ENCODE measurements around the gene HDDC2.

HDDC2 gene

GRCh38 chr6:125245523-125246264 lies 56.1 kb downstream of the HDDC2 start:
- no peak overlapping the region for H3K27ac Mint-ChIP-seq
- no peak for ATAC-seq
- H3K27me3 Mint-ChIP-seq: peaks cover 11% of the 10 kb centered on the region
- no peaks in the 10 kb centered on the region for H3K4me1 Mint-ChIP-seq
- no peak overlapping the region for H3K4me3 Mint-ChIP-seq
- peaks cover 6% of the 10 kb centered on the region for H3K36me3 Mint-ChIP-seq
- peaks cover 21% of the 10 kb centered on the region for H3K9me3 Mint-ChIP-seq

DNA sequence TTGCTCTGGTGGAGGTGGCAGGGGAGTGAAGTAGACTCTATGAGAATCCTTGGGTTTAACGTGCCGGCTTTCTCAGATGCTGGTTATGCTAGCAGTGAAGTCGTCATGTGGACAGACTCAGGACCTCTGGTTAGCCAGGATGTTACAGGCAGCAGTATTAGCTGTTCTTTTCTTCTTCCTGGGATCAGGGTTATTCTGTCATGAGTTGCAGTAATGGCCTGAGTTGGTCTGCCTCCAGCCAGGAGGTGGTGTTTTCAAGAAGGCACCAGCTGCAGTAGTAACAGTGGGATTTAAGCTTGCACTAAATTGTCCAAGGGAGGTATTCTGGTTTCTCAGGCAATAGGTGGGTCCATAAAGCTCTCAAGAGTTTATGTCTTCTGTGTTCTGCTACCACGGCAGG lies 56.7 kb downstream of the HDDC2 start:
- peaks cover 11% of the 10 kb centered on the region for H3K27me3 Mint-ChIP-seq
- no peak overlapping the region for H3K4me3 Mint-ChIP-seq
- ATAC-seq: no peak
- H3K4me1 Mint-ChIP-seq: no peaks in the 10 kb centered on the region
- H3K27ac Mint-ChIP-seq: no peak overlapping the region
- peaks cover 6% of the 10 kb centered on the region for H3K36me3 Mint-ChIP-seq
- H3K9me3 Mint-ChIP-seq: peaks cover 25% of the 10 kb centered on the region

DNA sequence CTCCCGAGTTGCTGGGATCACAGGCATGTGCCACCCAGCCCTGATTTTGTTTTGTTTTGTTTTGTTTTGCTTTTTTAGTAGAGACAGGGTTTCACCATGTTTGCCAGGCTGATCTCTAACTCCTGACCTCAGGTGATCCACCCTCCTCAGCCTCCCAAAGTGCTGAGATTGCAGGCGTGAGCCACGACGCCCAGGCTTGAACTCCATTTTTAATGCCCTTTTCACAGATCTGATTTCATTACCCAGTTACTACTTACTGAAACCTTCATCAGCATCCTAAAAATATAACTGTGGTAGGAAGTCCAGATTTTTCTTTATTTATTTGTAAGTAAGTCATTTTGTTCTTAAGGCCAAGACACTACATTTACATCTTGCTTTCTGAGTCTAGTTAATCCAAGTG lies 64.0 kb downstream of the HDDC2 start:
- no peak for ATAC-seq
- Mint-ChIP-seq H3K36me3 (peaks cover 6% of the 10 kb centered on the region), H3K9me3 (peaks cover 29% of the 10 kb centered on the region)

DNA sequence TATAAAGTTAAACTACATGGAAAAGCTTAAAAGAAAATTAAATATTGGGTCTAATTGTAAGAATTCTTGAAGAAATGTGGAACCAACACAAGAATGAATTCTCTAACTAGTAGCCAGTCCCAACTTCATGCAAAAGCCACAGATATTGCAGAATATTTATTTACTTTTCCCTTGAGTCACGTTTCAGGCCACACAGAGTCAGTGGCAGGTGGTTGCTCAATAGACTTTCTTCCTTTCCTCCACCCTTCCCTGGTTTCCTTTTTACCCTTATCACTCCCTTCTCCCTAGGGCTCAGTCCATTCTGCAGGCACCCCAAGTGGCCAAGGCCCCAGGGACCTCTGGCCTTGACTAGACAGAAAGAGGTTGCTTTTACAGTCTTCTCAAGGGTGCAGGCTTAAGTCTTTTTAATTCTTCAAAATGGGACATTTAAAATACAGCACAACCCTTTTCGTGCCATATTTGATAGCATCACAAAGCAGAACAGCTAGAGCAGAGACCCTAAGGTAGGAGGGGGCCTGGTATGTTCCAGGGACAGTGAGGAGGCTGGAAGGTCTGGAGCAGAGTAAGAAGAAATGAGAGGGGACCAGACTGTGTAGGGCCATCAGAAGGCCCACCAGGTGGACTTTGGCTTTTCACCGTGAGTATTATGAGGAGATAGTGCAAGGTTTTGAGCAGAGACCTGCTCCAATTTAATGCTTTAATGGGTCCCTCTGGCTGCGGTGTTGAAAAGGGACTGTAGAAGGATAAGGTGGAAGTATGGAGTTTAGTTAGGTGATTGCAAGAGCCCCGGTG lies 65.0 kb downstream of the HDDC2 start:
- no peaks in the 10 kb centered on the region for H3K27me3 Mint-ChIP-seq
- peaks cover 3% of the 10 kb centered on the region for H3K36me3 Mint-ChIP-seq
- no peak overlapping the region for H3K27ac Mint-ChIP-seq
- no peak overlapping the region for H3K4me3 Mint-ChIP-seq
- no peaks in the 10 kb centered on the region for H3K4me1 Mint-ChIP-seq
- H3K9me3 Mint-ChIP-seq: peaks cover 22% of the 10 kb centered on the region
- peak; percentile 47 for ATAC-seq

More for the DNA sequence above, 64.0 kb downstream of the HDDC2 start:
- H3K27ac Mint-ChIP-seq: no peak overlapping the region
- H3K4me3 Mint-ChIP-seq: no peak overlapping the region
- no peaks in the 10 kb centered on the region for H3K4me1 Mint-ChIP-seq
- H3K27me3 Mint-ChIP-seq: no peaks in the 10 kb centered on the region

- no peak overlapping the region for H3K27ac Mint-ChIP-seq
- H3K4me1 Mint-ChIP-seq: no peaks in the 10 kb centered on the region
These were observed 68.6 kb downstream of the HDDC2 start for GRCh38 chr6:125233202-125233601.

DNA sequence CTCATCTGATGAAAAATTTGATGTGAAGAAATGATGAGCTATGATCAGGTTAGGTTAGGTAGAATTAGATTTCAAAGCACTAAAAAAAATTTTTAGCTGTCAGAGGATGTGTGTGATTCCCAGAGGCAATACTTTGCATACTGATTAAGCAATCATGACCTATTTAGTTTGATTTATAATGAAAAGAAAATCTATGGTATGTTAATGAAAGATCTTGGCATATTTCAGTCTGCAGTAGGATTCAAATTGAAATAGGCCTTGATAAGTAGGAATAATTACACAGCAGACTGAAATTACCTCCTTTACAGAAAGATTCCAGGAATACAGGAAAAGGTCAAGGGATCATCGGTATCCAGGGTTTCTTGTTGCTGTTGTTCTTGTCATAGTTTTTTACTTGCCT lies 69.3 kb downstream of the HDDC2 start:
- H3K4me1 Mint-ChIP-seq: no peaks in the 10 kb centered on the region
- H3K27me3 Mint-ChIP-seq: no peaks in the 10 kb centered on the region
- no peak for ATAC-seq
- no peaks in the 10 kb centered on the region for H3K36me3 Mint-ChIP-seq
- no peak overlapping the region for H3K27ac Mint-ChIP-seq
- no peak overlapping the region for H3K4me3 Mint-ChIP-seq
- no peaks in the 10 kb centered on the region for H3K9me3 Mint-ChIP-seq

More at GRCh38 chr6:125233202-125233601, 68.6 kb downstream of the HDDC2 start:
- no peak for ATAC-seq
- Mint-ChIP-seq H3K9me3 (no peaks in the 10 kb centered on the region), H3K4me3 (no peak overlapping the region), H3K36me3 (no peaks in the 10 kb centered on the region), H3K27me3 (no peaks in the 10 kb centered on the region)

- Mint-ChIP-seq H3K9me3 (no peaks in the 10 kb centered on the region), H3K4me3 (no peak overlapping the region), H3K27ac (no peak overlapping the region), H3K36me3 (no peaks in the 10 kb centered on the region), H3K4me1 (no peaks in the 10 kb centered on the region), H3K27me3 (no peaks in the 10 kb centered on the region)
- ATAC-seq: no peak
These were observed 70.0 kb downstream of the HDDC2 start for GRCh38 chr6:125231574-125232343.

DNA sequence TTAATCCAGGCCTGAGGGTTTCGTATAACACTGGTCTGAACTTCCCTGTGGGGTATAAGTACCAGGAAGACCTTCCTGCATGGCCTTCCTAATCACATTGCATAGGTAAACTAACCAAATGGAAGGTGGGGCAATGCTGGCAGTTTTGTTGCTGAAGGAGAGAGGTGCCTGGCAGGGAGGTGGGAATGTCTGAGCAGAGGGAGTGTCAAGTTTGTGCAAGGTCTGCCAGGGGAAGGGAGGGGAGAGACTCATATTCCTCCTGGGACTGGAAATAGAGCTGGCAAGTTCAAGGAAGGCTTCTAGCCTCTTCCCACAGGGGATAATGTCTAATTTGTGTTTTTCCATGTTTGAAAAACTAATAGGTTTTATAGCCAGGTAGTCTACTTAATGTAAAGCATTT lies 70.6 kb downstream of the HDDC2 start:
- Mint-ChIP-seq H3K4me3 (no peak overlapping the region), H3K27me3 (no peaks in the 10 kb centered on the region), H3K27ac (no peak overlapping the region)

GRCh38 chr6:125230674-125231073 lies 71.1 kb downstream of the HDDC2 start:
- H3K27me3 Mint-ChIP-seq: no peaks in the 10 kb centered on the region
- no peak overlapping the region for H3K27ac Mint-ChIP-seq
- no peak for ATAC-seq
- no peaks in the 10 kb centered on the region for H3K4me1 Mint-ChIP-seq
- H3K36me3 Mint-ChIP-seq: no peaks in the 10 kb centered on the region
- no peaks in the 10 kb centered on the region for H3K9me3 Mint-ChIP-seq
- no peak overlapping the region for H3K4me3 Mint-ChIP-seq

More for the DNA sequence above, 70.6 kb downstream of the HDDC2 start:
- no peaks in the 10 kb centered on the region for H3K4me1 Mint-ChIP-seq
- H3K36me3 Mint-ChIP-seq: no peaks in the 10 kb centered on the region
- no peak for ATAC-seq
- H3K9me3 Mint-ChIP-seq: no peaks in the 10 kb centered on the region

DNA sequence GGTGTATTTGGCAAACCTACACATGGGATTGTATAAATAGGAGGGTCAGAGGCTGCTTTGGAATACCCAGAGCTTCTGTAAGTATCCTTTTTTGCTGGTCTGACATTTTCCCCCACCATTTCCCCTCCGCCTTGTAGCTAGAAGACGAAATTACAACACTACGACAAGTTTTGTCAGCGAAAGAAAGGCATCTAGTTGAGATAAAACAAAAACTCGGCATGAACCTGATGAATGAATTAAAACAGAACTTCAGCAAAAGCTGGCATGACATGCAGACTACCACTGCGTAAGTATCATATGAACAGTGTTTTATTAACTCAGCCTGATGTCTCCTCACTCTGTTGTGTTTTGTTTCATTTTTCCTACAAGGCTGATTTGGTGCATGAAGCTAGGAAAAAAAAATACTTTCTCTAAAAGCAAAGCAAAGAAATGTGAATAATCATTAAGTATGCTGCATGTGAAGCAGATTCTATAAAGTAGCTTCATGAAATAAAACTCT lies 72.7 kb downstream of the HDDC2 start:
- no peaks in the 10 kb centered on the region for H3K36me3 Mint-ChIP-seq
- H3K4me3 Mint-ChIP-seq: no peak overlapping the region
- no peaks in the 10 kb centered on the region for H3K27me3 Mint-ChIP-seq
- no peaks in the 10 kb centered on the region for H3K4me1 Mint-ChIP-seq
- no peak for ATAC-seq
- no peak overlapping the region for H3K27ac Mint-ChIP-seq
- no peaks in the 10 kb centered on the region for H3K9me3 Mint-ChIP-seq

GRCh38 chr6:125227244-125227643 lies 74.5 kb downstream of the HDDC2 start:
- Mint-ChIP-seq H3K4me1 (no peaks in the 10 kb centered on the region), H3K27ac (no peak overlapping the region), H3K27me3 (no peaks in the 10 kb centered on the region), H3K9me3 (no peaks in the 10 kb centered on the region), H3K36me3 (no peaks in the 10 kb centered on the region), H3K4me3 (no peak overlapping the region)
- ATAC-seq: no peak
